T-helper 17 cell (primary cell): ENCODE measurements around the gene DENND1B. TPM values are rescaled to one million over a fixed set of nuclear protein-coding genes. Genes with fewer than 3 reads are reported as not detected.
"Not testable (repeated sequence)": the region's sequence is repeated elsewhere in the genome, so short reads cannot be mapped to it uniquely, and the experiment has no call there.

Experiments used
- ATAC-seq: fragments of 150-1000 bp; cut with Tn5 transposase; 2 replicates; pipeline ENCODE4 v1.10.0; 2021; ENCODE audit warnings: mild to moderate bottlenecking, moderate library complexity
- DNase-seq, 3 donors: peaks; one replicate each; pipeline versions ENCODE4 v3.0.0 to v3.0.0-alpha.2; 2020 to 2021
- H3K9me3 ChIP-seq: one replicate; pipeline ENCODE4 v1.7.0; 2013; ENCODE audit warnings: low read length, mild to moderate bottlenecking; ENCODE audit not compliant: control insufficient read depth, poor library complexity, severe bottlenecking
- H3K27ac Mint-ChIP-seq: one replicate; pipeline ENCODE4 v1.8.0; 2022; ENCODE audit warnings: mild to moderate bottlenecking, moderate library complexity, mixed read lengths
- H3K27me3 Mint-ChIP-seq: one replicate; pipeline ENCODE4 v1.8.0; 2022; ENCODE audit warnings: mixed read lengths
- H3K36me3 Mint-ChIP-seq: one replicate; pipeline ENCODE4 v1.8.0; 2022; ENCODE audit warnings: low read depth, mixed read lengths
- H3K4me1 Mint-ChIP-seq: one replicate; pipeline ENCODE4 v1.8.0; 2022; ENCODE audit warnings: mild to moderate bottlenecking, mixed read lengths
- H3K4me3 Mint-ChIP-seq: one replicate; pipeline ENCODE4 v1.8.0; 2022; ENCODE audit warnings: mild to moderate bottlenecking, moderate library complexity, mixed read lengths
- total RNA-seq, 4 donors: library from RNA in 2 of 4; stranded (reverse) in 2 of 4; gene quantifications; one replicate each; pipeline ENCODE4 v1.2.3 and lab custom pipeline; 2022 to 2026

Gene DENND1B
- total RNA-seq, 2 donors from 2014 or later = 32.4 to 35.6 TPM

DNA sequence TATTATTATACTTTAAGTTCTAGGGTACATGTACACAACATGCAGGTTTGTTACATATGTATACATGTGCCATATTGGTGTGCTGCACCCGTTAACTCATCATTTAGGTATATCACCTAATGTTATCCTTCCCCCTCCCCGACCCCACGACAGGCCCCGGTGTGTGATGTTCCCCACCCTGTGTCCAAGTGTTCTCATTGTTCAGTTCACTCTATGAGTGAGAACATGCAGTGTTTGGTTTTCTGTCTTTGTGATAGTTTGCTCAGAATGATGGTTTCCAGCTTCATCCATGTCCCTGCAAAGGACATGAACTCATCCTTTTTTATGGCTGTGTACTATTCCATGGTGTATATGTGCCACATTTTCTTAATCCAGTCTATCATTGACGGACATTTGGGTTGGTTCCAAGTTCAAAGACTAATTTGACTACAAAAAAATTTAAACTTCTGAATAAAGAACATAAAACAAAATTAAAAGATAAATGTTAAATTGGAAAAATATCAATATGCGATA lies 22.6 kb downstream of the DENND1B start:
- not testable (repeated sequence) for H3K9me3 ChIP-seq, H3K27ac Mint-ChIP-seq, H3K36me3 Mint-ChIP-seq, H3K4me3 Mint-ChIP-seq, H3K27me3 Mint-ChIP-seq, ATAC-seq, DNase-seq
- peaks cover 41% of the 10 kb centered on the region for H3K4me1 Mint-ChIP-seq

- H3K27me3 Mint-ChIP-seq = no peaks in the 10 kb centered on the region
- H3K4me1 Mint-ChIP-seq = peaks cover 28% of the 10 kb centered on the region
- no peak overlapping the region for H3K4me3 Mint-ChIP-seq
- ATAC-seq = no peak
- peak overlapping the region; percentile 24 for H3K27ac Mint-ChIP-seq
- no peaks in the 10 kb centered on the region for H3K36me3 Mint-ChIP-seq
- no peaks in the 10 kb centered on the region for H3K9me3 ChIP-seq
- DNase-seq = no peak
Measured at GRCh38 chr1:197750366-197750765, 24.9 kb downstream of the DENND1B start.

- no peaks in the 10 kb centered on the region for H3K9me3 ChIP-seq
- Mint-ChIP-seq H3K4me1 (peaks cover 41% of the 10 kb centered on the region), H3K36me3 (no peaks in the 10 kb centered on the region), H3K27me3 (no peaks in the 10 kb centered on the region), H3K27ac (no peak overlapping the region), H3K4me3 (no peak overlapping the region)
- no peak for DNase-seq
- ATAC-seq = no peak
Measured at GRCh38 chr1:197745911-197746310, 29.4 kb downstream of the DENND1B start.

DNA sequence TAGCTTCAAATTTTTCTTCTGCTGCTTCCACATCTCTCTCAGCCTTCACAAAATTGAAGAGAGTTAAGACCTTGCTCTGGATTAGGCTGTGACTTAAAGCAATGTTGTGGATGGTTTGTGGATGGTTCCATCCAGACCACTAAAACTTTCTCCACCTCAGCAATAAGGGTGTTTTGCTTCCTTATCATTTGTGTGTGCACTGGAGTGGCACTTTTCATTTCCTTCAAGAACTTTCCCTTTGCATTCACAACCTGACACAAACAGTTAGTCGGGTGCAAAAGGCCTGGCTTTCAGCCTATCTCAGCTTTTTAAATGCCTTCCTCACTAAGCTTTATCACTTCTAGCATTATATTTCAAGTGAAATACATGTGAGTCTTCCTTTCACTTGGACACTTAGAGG lies 30.3 kb downstream of the DENND1B start:
- H3K27ac Mint-ChIP-seq = no peak overlapping the region
- H3K4me1 Mint-ChIP-seq = peaks cover 37% of the 10 kb centered on the region
- H3K27me3 Mint-ChIP-seq = no peaks in the 10 kb centered on the region
- H3K36me3 Mint-ChIP-seq = peaks cover 2% of the 10 kb centered on the region
- DNase-seq (no peak), ATAC-seq (no peak)
- no peak overlapping the region for H3K4me3 Mint-ChIP-seq
- no peaks in the 10 kb centered on the region for H3K9me3 ChIP-seq

DNA sequence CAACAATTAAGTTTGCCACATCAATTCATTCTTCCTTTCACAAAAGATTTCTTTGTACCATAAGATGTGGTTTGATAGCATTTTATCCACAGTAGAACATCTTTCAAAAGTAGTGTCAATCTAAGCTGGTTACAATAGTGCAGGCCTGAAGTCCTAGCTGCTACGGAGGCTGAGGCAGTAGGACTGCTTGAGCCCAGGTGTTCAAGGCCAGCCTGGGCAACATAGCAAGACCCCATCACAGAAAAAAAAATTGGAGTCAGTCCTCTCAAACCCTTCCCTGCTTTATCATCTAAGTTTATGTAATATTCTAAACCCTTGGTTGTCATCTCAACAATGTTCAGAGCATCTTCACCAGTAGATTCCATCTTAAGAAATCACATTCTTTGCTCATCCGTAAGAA lies 31.7 kb downstream of the DENND1B start:
- no peaks in the 10 kb centered on the region for H3K9me3 ChIP-seq
- H3K4me1 Mint-ChIP-seq = peaks cover 39% of the 10 kb centered on the region
- peaks cover 3% of the 10 kb centered on the region for H3K36me3 Mint-ChIP-seq
- no peak for ATAC-seq
- no peak overlapping the region for H3K4me3 Mint-ChIP-seq
- no peaks in the 10 kb centered on the region for H3K27me3 Mint-ChIP-seq
- no peak for DNase-seq
- H3K27ac Mint-ChIP-seq = no peak overlapping the region

- peaks cover 54% of the 10 kb centered on the region for H3K4me1 Mint-ChIP-seq
Measured at GRCh38 chr1:197740992-197741391, 34.3 kb downstream of the DENND1B start.

GRCh38 chr1:197738927-197739326 lies 36.4 kb downstream of the DENND1B start:
- ATAC-seq = no peak
- no peak overlapping the region for H3K4me3 Mint-ChIP-seq
- DNase-seq = no peak
- H3K27ac Mint-ChIP-seq = no peak overlapping the region
- H3K4me1 Mint-ChIP-seq = peaks cover 46% of the 10 kb centered on the region
- no peaks in the 10 kb centered on the region for H3K9me3 ChIP-seq
- no peaks in the 10 kb centered on the region for H3K27me3 Mint-ChIP-seq
- H3K36me3 Mint-ChIP-seq = peaks cover 6% of the 10 kb centered on the region

More at GRCh38 chr1:197740992-197741391, 34.3 kb downstream of the DENND1B start:
- H3K9me3 ChIP-seq = no peaks in the 10 kb centered on the region
- no peak for ATAC-seq
- Mint-ChIP-seq H3K27me3 (no peaks in the 10 kb centered on the region), H3K4me3 (no peak overlapping the region), H3K27ac (no peak overlapping the region), H3K36me3 (peaks cover 3% of the 10 kb centered on the region)
- DNase-seq = no peak

DNA sequence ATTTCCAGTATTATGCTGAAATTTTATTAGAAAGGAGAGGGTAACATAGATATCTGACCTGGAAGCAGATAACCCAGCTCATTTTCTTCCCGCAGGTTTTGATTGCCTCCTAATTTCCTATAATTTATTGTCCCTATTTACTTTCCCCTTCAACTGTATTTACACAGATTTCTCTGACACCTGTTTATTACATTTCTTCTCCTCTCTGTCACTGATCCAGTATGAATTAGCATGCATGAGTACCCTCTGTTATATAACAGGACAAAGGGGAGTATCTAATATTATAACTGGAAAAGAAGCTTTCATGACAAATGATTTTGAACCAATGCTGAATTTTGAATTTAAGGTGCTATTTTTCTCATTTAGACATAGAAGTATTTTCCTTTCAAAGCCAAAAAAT lies 37.4 kb downstream of the DENND1B start:
- no peak for DNase-seq
- peaks cover 39% of the 10 kb centered on the region for H3K4me1 Mint-ChIP-seq

GRCh38 chr1:197736685-197737084 lies 38.6 kb downstream of the DENND1B start:
- no peak for ATAC-seq
- Mint-ChIP-seq H3K4me1 (peaks cover 42% of the 10 kb centered on the region), H3K4me3 (no peak overlapping the region), H3K27me3 (no peaks in the 10 kb centered on the region), H3K36me3 (peaks cover 6% of the 10 kb centered on the region), H3K27ac (no peak overlapping the region)
- H3K9me3 ChIP-seq = no peaks in the 10 kb centered on the region
- DNase-seq = no peak

More for the DNA sequence above, 37.4 kb downstream of the DENND1B start:
- Mint-ChIP-seq H3K36me3 (peaks cover 6% of the 10 kb centered on the region), H3K27ac (no peak overlapping the region), H3K27me3 (no peaks in the 10 kb centered on the region), H3K4me3 (no peak overlapping the region)
- no peaks in the 10 kb centered on the region for H3K9me3 ChIP-seq
- no peak for ATAC-seq

DNA sequence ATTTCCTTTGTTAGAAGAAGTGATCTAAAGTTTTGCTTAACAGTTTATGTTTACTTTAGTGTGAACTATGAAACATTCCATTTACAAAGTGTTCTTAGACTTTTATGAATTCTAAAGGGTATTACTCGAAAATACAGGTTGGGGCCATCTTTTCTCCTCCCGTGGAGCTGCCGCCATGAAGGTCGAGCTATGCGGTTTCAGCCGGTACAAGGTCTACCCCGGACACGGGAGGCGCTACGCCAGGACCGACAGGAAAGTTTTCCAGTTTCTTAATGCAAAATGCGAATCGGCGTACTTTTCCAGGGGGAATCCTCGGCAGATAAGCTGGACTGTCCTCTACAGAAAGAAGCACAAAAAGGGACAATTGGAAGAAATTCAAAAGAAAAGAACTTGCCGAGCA lies 39.8 kb downstream of the DENND1B start:
- Mint-ChIP-seq H3K27ac (no peak overlapping the region), H3K4me3 (no peak overlapping the region), H3K4me1 (peaks cover 37% of the 10 kb centered on the region)

GRCh38 chr1:197733324-197733723 lies 42.0 kb downstream of the DENND1B start:
- no peak overlapping the region for H3K27ac Mint-ChIP-seq
- H3K4me1 Mint-ChIP-seq = peaks cover 21% of the 10 kb centered on the region
- ATAC-seq = no peak
- no peak for DNase-seq
- peaks cover 3% of the 10 kb centered on the region for H3K36me3 Mint-ChIP-seq
- H3K27me3 Mint-ChIP-seq = no peaks in the 10 kb centered on the region
- no peaks in the 10 kb centered on the region for H3K9me3 ChIP-seq
- H3K4me3 Mint-ChIP-seq = no peak overlapping the region

More for the DNA sequence above, 39.8 kb downstream of the DENND1B start:
- Mint-ChIP-seq H3K27me3 (no peaks in the 10 kb centered on the region), H3K36me3 (peaks cover 6% of the 10 kb centered on the region)
- no peak for ATAC-seq
- DNase-seq = no peak
- H3K9me3 ChIP-seq = no peaks in the 10 kb centered on the region

- no peak overlapping the region for H3K4me3 Mint-ChIP-seq
Measured at GRCh38 chr1:197732187-197732586, 43.1 kb downstream of the DENND1B start.

DNA sequence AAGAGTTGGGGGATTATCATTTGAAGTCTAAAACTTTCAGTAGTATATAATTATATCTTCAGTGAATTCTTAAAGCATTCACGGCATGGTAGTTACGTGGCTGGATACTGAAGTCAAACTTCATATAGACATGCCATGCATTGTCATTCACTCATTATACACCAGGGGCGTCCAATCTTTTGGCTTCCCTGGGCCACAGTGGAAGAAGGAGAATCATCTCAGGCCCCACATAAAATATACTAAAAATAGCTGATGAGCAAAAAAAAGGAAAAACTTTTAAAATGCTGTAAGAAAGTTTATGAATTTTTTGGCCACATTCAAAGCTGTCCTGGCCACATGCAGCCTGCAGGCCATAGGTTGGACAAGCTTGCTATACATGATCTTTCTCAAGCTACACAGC lies 43.8 kb downstream of the DENND1B start:
- DNase-seq (no peak), ATAC-seq (no peak)
- H3K4me1 Mint-ChIP-seq = peaks cover 8% of the 10 kb centered on the region
- H3K36me3 Mint-ChIP-seq = peaks cover 3% of the 10 kb centered on the region
- H3K9me3 ChIP-seq = no peaks in the 10 kb centered on the region
- H3K27ac Mint-ChIP-seq = no peak overlapping the region
- no peak overlapping the region for H3K4me3 Mint-ChIP-seq
- no peaks in the 10 kb centered on the region for H3K27me3 Mint-ChIP-seq

More at GRCh38 chr1:197732187-197732586, 43.1 kb downstream of the DENND1B start:
- no peak overlapping the region for H3K27ac Mint-ChIP-seq
- ATAC-seq = no peak
- no peak for DNase-seq
- H3K27me3 Mint-ChIP-seq = no peaks in the 10 kb centered on the region
- H3K36me3 Mint-ChIP-seq = peaks cover 3% of the 10 kb centered on the region
- peaks cover 15% of the 10 kb centered on the region for H3K4me1 Mint-ChIP-seq
- H3K9me3 ChIP-seq = no peaks in the 10 kb centered on the region

DNA sequence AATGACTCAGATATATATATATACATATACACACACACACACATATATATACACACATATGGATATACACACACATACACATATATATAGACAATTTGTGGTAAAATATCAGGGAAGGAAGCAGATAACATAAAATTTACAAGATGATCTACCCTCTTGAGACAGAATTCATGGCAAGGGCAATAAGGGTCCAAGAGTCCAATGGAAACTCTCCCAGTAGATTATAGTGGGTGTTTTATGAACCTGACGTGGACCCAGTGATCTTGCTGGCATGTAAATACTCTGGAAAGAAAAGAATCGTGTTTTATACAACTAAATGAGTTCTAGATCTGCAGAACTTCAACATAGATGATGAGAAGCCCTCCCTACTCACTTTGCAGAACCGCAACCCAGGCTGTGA lies 49.3 kb downstream of the DENND1B start:
- Mint-ChIP-seq H3K4me3 (no peak overlapping the region), H3K36me3 (no peaks in the 10 kb centered on the region), H3K27ac (no peak overlapping the region), H3K4me1 (no peaks in the 10 kb centered on the region), H3K27me3 (no peaks in the 10 kb centered on the region)
- ATAC-seq = no peak
- no peak for DNase-seq
- peaks cover 4% of the 10 kb centered on the region for H3K9me3 ChIP-seq
